SK-N-SH treated with all-trans-retinoic acid at 6 μM for 48 hours (cell line): ENCODE results near the gene LMCD1.

Experiments used
- ATAC-seq: fragments of 200-7000 bp; cut with Tn5 transposase; 3 replicates; pipeline ENCODE4 v1.9.1; 2020; ENCODE audit warnings: mild to moderate bottlenecking, moderate library complexity
- ARNTL ChIP-seq: fragments of 450-650 bp; formaldehyde crosslinking; IDR thresholded peaks from 2 replicates; pipeline ENCODE4 v1.5.0; 2020; ENCODE audit warnings: low read depth, mild to moderate bottlenecking, moderate library complexity, borderline replicate concordance
- CSDC2 ChIP-seq: fragments of 250-450 bp; sonication (Bioruptor Pico); IDR thresholded peaks from 2 replicates; pipeline ENCODE4 v1.5.0; 2020; ENCODE audit warnings: mild to moderate bottlenecking, moderate library complexity
- ESRRG ChIP-seq: fragments of 250-450 bp; sonication (Bioruptor Pico); IDR thresholded peaks from 2 replicates; pipeline ENCODE4 v1.6.1; 2021; ENCODE audit warnings: mild to moderate bottlenecking
- GLIS3 ChIP-seq: fragments of 250-450 bp; sonication (Bioruptor Pico); IDR thresholded peaks from 2 replicates; pipeline ENCODE4 v1.5.0; 2020; ENCODE audit warnings: mild to moderate bottlenecking, moderate library complexity
- ISL1 ChIP-seq: fragments of 250-450 bp; sonication (Bioruptor Pico); IDR thresholded peaks from 2 replicates; pipeline ENCODE4 v2.1.2; 2022; ENCODE audit warnings: mild to moderate bottlenecking, moderate library complexity
- PPARA ChIP-seq: fragments of 250-450 bp; sonication (Bioruptor Pico); IDR thresholded peaks from 2 replicates; pipeline ENCODE4 v1.5.0; 2020; ENCODE audit warnings: mild to moderate bottlenecking, borderline replicate concordance
- RARB ChIP-seq: fragments of 250-450 bp; sonication (Bioruptor Pico); IDR thresholded peaks from 2 replicates; pipeline ENCODE4 v1.8.0; 2021; ENCODE audit warnings: mild to moderate bottlenecking, moderate library complexity
- TCF4 ChIP-seq: fragments of 250-450 bp; sonication (Bioruptor Pico); IDR thresholded peaks from 2 replicates; pipeline ENCODE4 v1.8.0; 2021; ENCODE audit warnings: mild to moderate bottlenecking, moderate library complexity, borderline replicate concordance
- ZC3H10 ChIP-seq: fragments of 250-450 bp; sonication (Bioruptor Pico); IDR thresholded peaks from 2 replicates; pipeline ENCODE4 v1.5.1; 2021; ENCODE audit warnings: mild to moderate bottlenecking, moderate library complexity
- ZFP30 ChIP-seq: fragments of 450-650 bp; formaldehyde crosslinking; IDR thresholded peaks from 2 replicates; pipeline ENCODE4 v1.5.0; 2022; ENCODE audit warnings: mild to moderate bottlenecking, moderate library complexity
- ZNF70 ChIP-seq: fragments of 450-650 bp; formaldehyde crosslinking; IDR thresholded peaks from 2 replicates; pipeline ENCODE4 v1.5.0; 2020; ENCODE audit warnings: mild to moderate bottlenecking, moderate library complexity
- ZNF8 ChIP-seq: fragments of 450-650 bp; formaldehyde crosslinking; IDR thresholded peaks from 2 replicates; pipeline ENCODE4 v1.5.0; 2020; ENCODE audit warnings: mild to moderate bottlenecking, moderate library complexity
- TF ChIP-seq, protein P1 (sequence below): fragments of 250-450 bp; sonication (Bioruptor Pico); IDR thresholded peaks from 2 replicates; pipeline ENCODE4 v1.5.1; 2020; ENCODE audit warnings: low read depth, mild to moderate bottlenecking, moderate library complexity
- TF ChIP-seq, protein P2 (sequence below): fragments of 250-450 bp; sonication (Bioruptor Pico); IDR thresholded peaks from 2 replicates; pipeline ENCODE4 v1.5.0; 2020; ENCODE audit warnings: mild to moderate bottlenecking, moderate library complexity
- TF ChIP-seq, protein P3 (sequence below): fragments of 250-450 bp; sonication (Bioruptor Pico); IDR thresholded peaks from 2 replicates; pipeline ENCODE4 v1.8.0; 2020; ENCODE audit warnings: mild to moderate bottlenecking, moderate library complexity, borderline replicate concordance
- TF ChIP-seq, protein P4 (sequence below): fragments of 250-450 bp; sonication (Bioruptor Pico); IDR thresholded peaks from 2 replicates; pipeline ENCODE4 v1.5.1; 2021; ENCODE audit warnings: mild to moderate bottlenecking, moderate library complexity
- TF ChIP-seq, protein P5 (sequence below): fragments of 250-450 bp; sonication (Bioruptor Pico); IDR thresholded peaks from 2 replicates; pipeline ENCODE4 v1.8.0; 2021; ENCODE audit warnings: low read depth, mild to moderate bottlenecking, moderate library complexity, borderline replicate concordance

Gene LMCD1

DNA sequence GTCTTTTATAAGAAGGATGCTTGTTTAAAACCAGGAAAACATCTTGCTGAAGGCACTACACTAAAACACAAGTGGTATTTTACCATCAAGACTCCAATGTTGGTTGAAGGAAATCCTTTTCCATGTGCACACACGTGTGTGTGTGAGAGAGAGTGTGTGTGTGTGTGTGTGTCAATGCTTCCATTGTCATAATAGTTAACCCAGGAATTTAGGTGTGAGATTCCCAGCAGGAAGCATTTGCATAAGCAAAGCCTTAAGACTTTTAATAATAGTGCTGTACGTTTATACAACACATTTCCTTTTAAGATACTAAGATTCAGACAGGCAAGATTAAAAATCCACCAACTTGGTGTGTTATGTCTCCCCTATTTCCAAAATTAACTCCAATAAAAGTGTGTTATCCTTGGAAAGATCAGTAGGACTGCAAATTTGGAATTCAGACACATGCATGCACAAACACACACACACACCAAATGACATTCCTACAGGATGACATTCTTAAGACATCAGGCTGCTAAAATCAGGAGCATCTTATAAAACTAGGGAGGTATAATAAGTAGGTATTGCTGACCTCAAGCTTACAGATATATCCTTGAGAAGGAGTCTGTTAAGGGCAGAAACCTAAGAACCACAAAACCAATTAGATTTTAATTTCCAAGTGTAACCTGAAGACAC is 18.3 kb downstream of the LMCD1 start:
- ATAC-seq = peak; percentile 21; the same call in 2 of the 3 replicates

DNA sequence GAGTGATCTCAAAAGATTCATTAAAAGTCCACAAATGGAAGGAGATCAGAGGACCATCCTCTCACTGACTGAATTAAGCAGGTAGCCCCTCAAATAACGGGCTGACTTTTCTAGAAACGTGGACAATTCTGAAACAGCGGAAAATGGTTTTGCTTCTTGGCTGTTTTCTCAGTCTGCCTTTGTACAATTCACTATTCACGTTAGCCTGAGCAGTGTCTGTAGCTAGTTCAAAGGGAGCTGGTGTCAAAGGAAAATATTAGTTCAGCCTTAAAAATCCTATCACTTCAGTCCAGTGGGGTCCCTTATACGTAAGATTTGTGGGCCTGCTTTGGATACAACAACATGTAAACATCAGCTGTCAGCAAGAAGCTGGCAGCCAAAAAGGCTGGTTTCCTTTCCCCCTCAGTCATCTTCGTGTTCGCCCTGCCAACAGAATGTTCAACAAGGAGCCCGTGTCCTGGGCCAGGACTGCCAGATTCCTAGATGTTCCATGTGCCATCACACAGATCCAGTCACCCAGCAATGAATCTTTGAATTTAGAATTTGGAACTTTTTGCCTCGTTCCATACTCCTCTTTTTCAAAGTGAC is 19.3 kb downstream of the LMCD1 start:
- ATAC-seq = no peak
- TF ChIP-seq ZC3H10 (CRISPR knock-in tag) (no peak), TCF4 (CRISPR knock-in tag) (no peak), ARNTL (CRISPR knock-in tag) (no peak), ISL1 (CRISPR knock-in tag) (no peak)
- TF ChIP-seq, protein P1, sequence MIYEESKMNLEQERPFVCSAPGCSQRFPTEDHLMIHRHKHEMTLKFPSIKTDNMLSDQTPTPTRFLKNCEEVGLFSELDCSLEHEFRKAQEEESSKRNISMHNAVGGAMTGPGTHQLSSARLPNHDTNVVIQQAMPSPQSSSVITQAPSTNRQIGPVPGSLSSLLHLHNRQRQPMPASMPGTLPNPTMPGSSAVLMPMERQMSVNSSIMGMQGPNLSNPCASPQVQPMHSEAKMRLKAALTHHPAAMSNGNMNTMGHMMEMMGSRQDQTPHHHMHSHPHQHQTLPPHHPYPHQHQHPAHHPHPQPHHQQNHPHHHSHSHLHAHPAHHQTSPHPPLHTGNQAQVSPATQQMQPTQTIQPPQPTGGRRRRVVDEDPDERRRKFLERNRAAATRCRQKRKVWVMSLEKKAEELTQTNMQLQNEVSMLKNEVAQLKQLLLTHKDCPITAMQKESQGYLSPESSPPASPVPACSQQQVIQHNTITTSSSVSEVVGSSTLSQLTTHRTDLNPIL (CRISPR knock-in tag) = no peak
- TF ChIP-seq, protein P2, sequence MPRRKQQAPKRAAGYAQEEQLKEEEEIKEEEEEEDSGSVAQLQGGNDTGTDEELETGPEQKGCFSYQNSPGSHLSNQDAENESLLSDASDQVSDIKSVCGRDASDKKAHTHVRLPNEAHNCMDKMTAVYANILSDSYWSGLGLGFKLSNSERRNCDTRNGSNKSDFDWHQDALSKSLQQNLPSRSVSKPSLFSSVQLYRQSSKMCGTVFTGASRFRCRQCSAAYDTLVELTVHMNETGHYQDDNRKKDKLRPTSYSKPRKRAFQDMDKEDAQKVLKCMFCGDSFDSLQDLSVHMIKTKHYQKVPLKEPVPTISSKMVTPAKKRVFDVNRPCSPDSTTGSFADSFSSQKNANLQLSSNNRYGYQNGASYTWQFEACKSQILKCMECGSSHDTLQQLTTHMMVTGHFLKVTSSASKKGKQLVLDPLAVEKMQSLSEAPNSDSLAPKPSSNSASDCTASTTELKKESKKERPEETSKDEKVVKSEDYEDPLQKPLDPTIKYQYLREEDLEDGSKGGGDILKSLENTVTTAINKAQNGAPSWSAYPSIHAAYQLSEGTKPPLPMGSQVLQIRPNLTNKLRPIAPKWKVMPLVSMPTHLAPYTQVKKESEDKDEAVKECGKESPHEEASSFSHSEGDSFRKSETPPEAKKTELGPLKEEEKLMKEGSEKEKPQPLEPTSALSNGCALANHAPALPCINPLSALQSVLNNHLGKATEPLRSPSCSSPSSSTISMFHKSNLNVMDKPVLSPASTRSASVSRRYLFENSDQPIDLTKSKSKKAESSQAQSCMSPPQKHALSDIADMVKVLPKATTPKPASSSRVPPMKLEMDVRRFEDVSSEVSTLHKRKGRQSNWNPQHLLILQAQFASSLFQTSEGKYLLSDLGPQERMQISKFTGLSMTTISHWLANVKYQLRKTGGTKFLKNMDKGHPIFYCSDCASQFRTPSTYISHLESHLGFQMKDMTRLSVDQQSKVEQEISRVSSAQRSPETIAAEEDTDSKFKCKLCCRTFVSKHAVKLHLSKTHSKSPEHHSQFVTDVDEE (CRISPR knock-in tag) = no peak
- TF ChIP-seq, all 23 proteins: peak for 0

More for the DNA sequence above, 18.3 kb downstream of the LMCD1 start:
- no peak for TF ChIP-seq ZFP30 (CRISPR knock-in tag)
- TF ChIP-seq, protein P2 (CRISPR knock-in tag) = no peak
- no peak for TF ChIP-seq RARB (CRISPR knock-in tag)
- TF ChIP-seq, protein P3, sequence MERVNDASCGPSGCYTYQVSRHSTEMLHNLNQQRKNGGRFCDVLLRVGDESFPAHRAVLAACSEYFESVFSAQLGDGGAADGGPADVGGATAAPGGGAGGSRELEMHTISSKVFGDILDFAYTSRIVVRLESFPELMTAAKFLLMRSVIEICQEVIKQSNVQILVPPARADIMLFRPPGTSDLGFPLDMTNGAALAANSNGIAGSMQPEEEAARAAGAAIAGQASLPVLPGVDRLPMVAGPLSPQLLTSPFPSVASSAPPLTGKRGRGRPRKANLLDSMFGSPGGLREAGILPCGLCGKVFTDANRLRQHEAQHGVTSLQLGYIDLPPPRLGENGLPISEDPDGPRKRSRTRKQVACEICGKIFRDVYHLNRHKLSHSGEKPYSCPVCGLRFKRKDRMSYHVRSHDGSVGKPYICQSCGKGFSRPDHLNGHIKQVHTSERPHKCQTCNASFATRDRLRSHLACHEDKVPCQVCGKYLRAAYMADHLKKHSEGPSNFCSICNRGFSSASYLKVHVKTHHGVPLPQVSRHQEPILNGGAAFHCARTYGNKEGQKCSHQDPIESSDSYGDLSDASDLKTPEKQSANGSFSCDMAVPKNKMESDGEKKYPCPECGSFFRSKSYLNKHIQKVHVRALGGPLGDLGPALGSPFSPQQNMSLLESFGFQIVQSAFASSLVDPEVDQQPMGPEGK (CRISPR knock-in tag) = no peak
- no peak for TF ChIP-seq ZNF8 (CRISPR knock-in tag)
- TF ChIP-seq GLIS3 (CRISPR knock-in tag) = no peak
- TF ChIP-seq PPARA (CRISPR knock-in tag) = no peak
- TF ChIP-seq ESRRG (CRISPR knock-in tag) = no peak
- TF ChIP-seq, protein P1 (CRISPR knock-in tag) = no peak
- no peak for TF ChIP-seq ISL1 (CRISPR knock-in tag)
- TF ChIP-seq CSDC2 (CRISPR knock-in tag) = no peak
- TF ChIP-seq, protein P4, sequence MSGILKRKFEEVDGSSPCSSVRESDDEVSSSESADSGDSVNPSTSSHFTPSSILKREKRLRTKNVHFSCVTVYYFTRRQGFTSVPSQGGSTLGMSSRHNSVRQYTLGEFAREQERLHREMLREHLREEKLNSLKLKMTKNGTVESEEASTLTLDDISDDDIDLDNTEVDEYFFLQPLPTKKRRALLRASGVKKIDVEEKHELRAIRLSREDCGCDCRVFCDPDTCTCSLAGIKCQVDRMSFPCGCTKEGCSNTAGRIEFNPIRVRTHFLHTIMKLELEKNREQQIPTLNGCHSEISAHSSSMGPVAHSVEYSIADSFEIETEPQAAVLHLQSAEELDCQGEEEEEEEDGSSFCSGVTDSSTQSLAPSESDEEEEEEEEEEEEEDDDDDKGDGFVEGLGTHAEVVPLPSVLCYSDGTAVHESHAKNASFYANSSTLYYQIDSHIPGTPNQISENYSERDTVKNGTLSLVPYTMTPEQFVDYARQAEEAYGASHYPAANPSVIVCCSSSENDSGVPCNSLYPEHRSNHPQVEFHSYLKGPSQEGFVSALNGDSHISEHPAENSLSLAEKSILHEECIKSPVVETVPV (CRISPR knock-in tag) = no peak

DNA sequence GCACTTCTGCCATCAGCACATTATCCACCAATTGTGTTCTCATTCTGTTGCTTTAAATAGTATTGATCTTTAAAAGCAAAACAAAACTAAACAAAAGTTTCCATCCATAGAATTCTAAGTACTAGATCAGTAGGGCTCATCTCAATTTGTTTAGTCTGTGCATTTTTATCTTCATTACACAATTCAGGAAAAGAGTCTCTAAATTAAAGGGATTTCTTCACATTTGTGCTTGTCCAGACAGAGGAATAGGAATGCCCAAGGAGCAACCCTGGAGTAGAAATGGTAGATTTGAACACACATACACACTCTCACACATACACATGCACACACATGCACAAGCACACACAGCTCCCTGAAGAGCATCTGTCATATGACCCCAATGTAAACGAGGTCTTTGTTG is 21.4 kb downstream of the LMCD1 start:
- no peak for ATAC-seq
- TF ChIP-seq, protein P3 (CRISPR knock-in tag) = no peak
- no peak for TF ChIP-seq ZFP30 (CRISPR knock-in tag)
- TF ChIP-seq, protein P5, sequence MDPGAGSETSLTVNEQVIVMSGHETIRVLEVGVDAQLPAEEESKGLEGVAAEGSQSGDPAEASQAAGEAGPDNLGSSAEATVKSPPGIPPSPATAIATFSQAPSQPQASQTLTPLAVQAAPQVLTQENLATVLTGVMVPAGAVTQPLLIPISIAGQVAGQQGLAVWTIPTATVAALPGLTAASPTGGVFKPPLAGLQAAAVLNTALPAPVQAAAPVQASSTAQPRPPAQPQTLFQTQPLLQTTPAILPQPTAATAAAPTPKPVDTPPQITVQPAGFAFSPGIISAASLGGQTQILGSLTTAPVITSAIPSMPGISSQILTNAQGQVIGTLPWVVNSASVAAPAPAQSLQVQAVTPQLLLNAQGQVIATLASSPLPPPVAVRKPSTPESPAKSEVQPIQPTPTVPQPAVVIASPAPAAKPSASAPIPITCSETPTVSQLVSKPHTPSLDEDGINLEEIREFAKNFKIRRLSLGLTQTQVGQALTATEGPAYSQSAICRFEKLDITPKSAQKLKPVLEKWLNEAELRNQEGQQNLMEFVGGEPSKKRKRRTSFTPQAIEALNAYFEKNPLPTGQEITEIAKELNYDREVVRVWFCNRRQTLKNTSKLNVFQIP (CRISPR knock-in tag) = no peak
- no peak for TF ChIP-seq PPARA (CRISPR knock-in tag)
- TF ChIP-seq, protein P4 (CRISPR knock-in tag) = no peak
- TF ChIP-seq ZNF70 (CRISPR knock-in tag) = no peak
- no peak for TF ChIP-seq ARNTL (CRISPR knock-in tag)
- no peak for TF ChIP-seq ZC3H10 (CRISPR knock-in tag)
